ENCODE results near the gene TMEM144. TPM values are rescaled to one million over a fixed set of nuclear protein-coding genes. Genes with fewer than 3 reads are reported as not detected.
A peak's percentile ranks its signal among the peaks of the same experiment; 100 is the strongest.
"Not testable (repeated sequence)": the region's sequence is repeated elsewhere in the genome, so short reads cannot be mapped to it uniquely, and the experiment has no call there.

Gene TMEM144
- polyA plus RNA-seq, 1 donor, result 93.1 TPM

GRCh38 chr4:158203929-158204328 is 6.4 kb upstream of the TMEM144 start:
- peaks cover 10% of the 10 kb centered on the region for H3K4me1 ChIP-seq (ENCODE audit: control insufficient read depth, insufficient read depth, low read length)
- H3K27ac ChIP-seq (ENCODE audit: low read length), result no peak overlapping the region
- no peak for DNase-seq
- peaks cover 3% of the 10 kb centered on the region for H3K36me3 ChIP-seq (ENCODE audit: control insufficient read depth, insufficient read depth, low read length)
- H3K9me3 ChIP-seq (ENCODE audit: control insufficient read depth, low read depth, low read length), result no peaks in the 10 kb centered on the region
- no peak overlapping the region for H3K4me3 ChIP-seq (ENCODE audit: low read length)
- no CpG with 5 or more reads among the region's 3 CpGs for WGBS (ENCODE audit: insufficient coverage, low lambda C conversion rate)
- H3K27me3 ChIP-seq (ENCODE audit: control insufficient read depth, insufficient read depth, low read length), result no peaks in the 10 kb centered on the region

GRCh38 chr4:158208963-158209640 is 1.2 kb upstream of the TMEM144 start:
- no CpG with 5 or more reads among the region's 5 CpGs for WGBS (ENCODE audit: insufficient coverage, low lambda C conversion rate)
- peaks cover 10% of the 10 kb centered on the region for H3K4me1 ChIP-seq (ENCODE audit: control insufficient read depth, insufficient read depth, low read length)
- H3K27me3 ChIP-seq (ENCODE audit: control insufficient read depth, insufficient read depth, low read length), result no peaks in the 10 kb centered on the region
- peak in 1 of 2 donors; percentile 36 for DNase-seq
- peaks cover 7% of the 10 kb centered on the region for H3K36me3 ChIP-seq (ENCODE audit: control insufficient read depth, insufficient read depth, low read length)
- H3K4me3 ChIP-seq (ENCODE audit: low read length), result no peak overlapping the region
- peak overlapping the region; percentile 97 for H3K27ac ChIP-seq (ENCODE audit: low read length)
- H3K9me3 ChIP-seq (ENCODE audit: control insufficient read depth, low read depth, low read length), result no peaks in the 10 kb centered on the region

- Histone ChIP-seq H3K27me3 (ENCODE audit: control insufficient read depth, insufficient read depth, low read length) (no peaks in the 10 kb centered on the region), H3K27ac (ENCODE audit: low read length) (peak overlapping the region; percentile 97), H3K9me3 (ENCODE audit: control insufficient read depth, low read depth, low read length) (no peaks in the 10 kb centered on the region), H3K4me3 (ENCODE audit: low read length) (peak overlapping the region; percentile 67), H3K36me3 (ENCODE audit: control insufficient read depth, insufficient read depth, low read length) (peaks cover 13% of the 10 kb centered on the region), H3K4me1 (ENCODE audit: control insufficient read depth, insufficient read depth, low read length) (peaks cover 12% of the 10 kb centered on the region)
- DNase-seq, result peak; percentile 91 to 95
- 20% methylated on average over 1 of the region's 3 CpGs for WGBS (ENCODE audit: insufficient coverage, low lambda C conversion rate)
Observed at GRCh38 chr4:158211222-158211621, 936 bp downstream of the TMEM144 start.

- H3K9me3 ChIP-seq (ENCODE audit: control insufficient read depth, low read depth, low read length), result no peaks in the 10 kb centered on the region
- H3K4me1 ChIP-seq (ENCODE audit: control insufficient read depth, insufficient read depth, low read length), result peaks cover 12% of the 10 kb centered on the region
- DNase-seq, result no peak
- peaks cover 19% of the 10 kb centered on the region for H3K36me3 ChIP-seq (ENCODE audit: control insufficient read depth, insufficient read depth, low read length)
- no peak overlapping the region for H3K4me3 ChIP-seq (ENCODE audit: low read length)
- WGBS (ENCODE audit: insufficient coverage, low lambda C conversion rate), result 83% methylated on average over 1 of the region's 2 CpGs
- H3K27me3 ChIP-seq (ENCODE audit: control insufficient read depth, insufficient read depth, low read length), result no peaks in the 10 kb centered on the region
- peak overlapping the region; percentile 48 for H3K27ac ChIP-seq (ENCODE audit: low read length)
Observed at GRCh38 chr4:158213466-158213865, 3.2 kb downstream of the TMEM144 start.

DNA sequence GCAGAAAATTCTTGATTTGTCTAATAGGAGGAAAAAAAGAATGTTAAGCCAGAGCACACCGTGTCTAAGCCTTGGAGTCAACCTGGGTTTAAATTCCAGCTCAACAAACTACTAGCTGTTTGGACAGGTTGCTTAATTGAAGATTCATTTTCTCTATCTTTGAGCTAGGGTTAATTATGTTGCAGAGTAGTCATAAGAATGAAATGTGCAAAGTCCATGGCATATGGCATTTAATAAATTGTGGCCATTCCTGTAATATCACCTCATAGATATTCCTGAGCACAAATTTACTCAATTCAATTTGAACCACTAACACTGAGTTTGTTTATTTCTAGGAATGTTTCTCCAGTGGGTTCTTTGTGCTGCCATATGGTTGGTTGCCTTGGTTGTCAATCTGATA is 4.6 kb downstream of the TMEM144 start:
- WGBS (ENCODE audit: insufficient coverage, low lambda C conversion rate), result no CpG with 5 or more reads among the region's 1 CpG
- peak overlapping the region; percentile 48 for H3K27ac ChIP-seq (ENCODE audit: low read length)
- no peaks in the 10 kb centered on the region for H3K9me3 ChIP-seq (ENCODE audit: control insufficient read depth, low read depth, low read length)
- no peaks in the 10 kb centered on the region for H3K27me3 ChIP-seq (ENCODE audit: control insufficient read depth, insufficient read depth, low read length)
- H3K4me1 ChIP-seq (ENCODE audit: control insufficient read depth, insufficient read depth, low read length), result peaks cover 8% of the 10 kb centered on the region
- DNase-seq, result peak; percentile 23 to 65
- peaks cover 28% of the 10 kb centered on the region for H3K36me3 ChIP-seq (ENCODE audit: control insufficient read depth, insufficient read depth, low read length)
- H3K4me3 ChIP-seq (ENCODE audit: low read length), result no peak overlapping the region

DNA sequence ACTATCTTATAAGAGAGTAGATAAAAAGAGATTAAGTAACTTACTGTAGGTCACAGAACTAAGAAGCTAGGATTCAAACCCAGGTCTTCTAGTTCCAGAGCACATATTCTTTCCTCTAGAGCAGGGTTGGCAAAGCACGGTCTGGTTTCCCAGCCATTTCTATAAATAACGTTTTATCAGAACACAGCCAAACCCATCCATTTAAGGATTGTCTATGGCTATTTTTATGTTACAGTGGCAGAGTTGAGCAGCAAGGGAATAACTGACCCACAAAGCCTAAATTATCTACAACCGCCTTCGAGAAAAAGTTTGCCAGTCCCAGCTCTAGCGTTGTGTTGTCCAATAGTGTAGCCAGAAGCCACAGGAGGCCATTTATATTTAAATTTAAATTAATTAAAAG is 7.5 kb downstream of the TMEM144 start:
- peaks cover 46% of the 10 kb centered on the region for H3K36me3 ChIP-seq (ENCODE audit: control insufficient read depth, insufficient read depth, low read length)
- no peak for DNase-seq
- no peaks in the 10 kb centered on the region for H3K27me3 ChIP-seq (ENCODE audit: control insufficient read depth, insufficient read depth, low read length)
- 100% methylated on average over 3 of the region's 5 CpGs for WGBS (ENCODE audit: insufficient coverage, low lambda C conversion rate)
- no peak overlapping the region for H3K27ac ChIP-seq (ENCODE audit: low read length)
- no peak overlapping the region for H3K4me3 ChIP-seq (ENCODE audit: low read length)
- peaks cover 5% of the 10 kb centered on the region for H3K4me1 ChIP-seq (ENCODE audit: control insufficient read depth, insufficient read depth, low read length)
- no peaks in the 10 kb centered on the region for H3K9me3 ChIP-seq (ENCODE audit: control insufficient read depth, low read depth, low read length)

DNA sequence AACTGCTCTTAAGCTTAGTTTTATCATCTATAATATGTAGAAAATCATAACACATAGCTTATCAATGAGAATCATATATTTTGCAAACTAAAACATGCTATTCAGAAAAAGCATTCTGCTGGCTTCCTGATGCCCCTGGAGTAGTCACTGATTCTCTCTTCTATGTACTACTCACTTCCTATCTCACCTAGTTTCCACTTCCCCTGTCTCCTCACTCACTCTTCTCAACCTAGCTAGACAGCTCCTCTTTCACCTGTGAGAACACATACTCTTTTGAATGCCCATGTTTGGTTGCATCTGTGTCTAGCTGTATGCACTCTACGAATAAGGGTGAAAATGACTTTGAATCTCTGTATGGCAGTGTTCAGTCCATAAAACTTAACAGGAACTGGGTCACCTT is 9.3 kb downstream of the TMEM144 start:
- H3K9me3 ChIP-seq (ENCODE audit: control insufficient read depth, low read depth, low read length), result no peaks in the 10 kb centered on the region
- H3K27ac ChIP-seq (ENCODE audit: low read length), result no peak overlapping the region
- peaks cover 42% of the 10 kb centered on the region for H3K36me3 ChIP-seq (ENCODE audit: control insufficient read depth, insufficient read depth, low read length)
- no peaks in the 10 kb centered on the region for H3K4me1 ChIP-seq (ENCODE audit: control insufficient read depth, insufficient read depth, low read length)
- H3K27me3 ChIP-seq (ENCODE audit: control insufficient read depth, insufficient read depth, low read length), result no peaks in the 10 kb centered on the region
- DNase-seq, result no peak
- WGBS (ENCODE audit: insufficient coverage, low lambda C conversion rate), result no CpG with 5 or more reads among the region's 1 CpG
- no peak overlapping the region for H3K4me3 ChIP-seq (ENCODE audit: low read length)

GRCh38 chr4:158224318-158224717 is 14.0 kb downstream of the TMEM144 start:
- not testable (repeated sequence) for DNase-seq; H3K27me3 ChIP-seq (ENCODE audit: control insufficient read depth, insufficient read depth, low read length); H3K9me3 ChIP-seq (ENCODE audit: control insufficient read depth, low read depth, low read length); H3K4me1 ChIP-seq (ENCODE audit: control insufficient read depth, insufficient read depth, low read length); H3K27ac ChIP-seq (ENCODE audit: low read length); H3K4me3 ChIP-seq (ENCODE audit: low read length)
- H3K36me3 ChIP-seq (ENCODE audit: control insufficient read depth, insufficient read depth, low read length), result peaks cover 50% of the 10 kb centered on the region
- WGBS (ENCODE audit: insufficient coverage, low lambda C conversion rate), result no CpG with 5 or more reads among the region's 4 CpGs

- not testable (repeated sequence) for H3K27me3 ChIP-seq (ENCODE audit: control insufficient read depth, insufficient read depth, low read length); DNase-seq; H3K27ac ChIP-seq (ENCODE audit: low read length); H3K4me3 ChIP-seq (ENCODE audit: low read length); H3K9me3 ChIP-seq (ENCODE audit: control insufficient read depth, low read depth, low read length); H3K4me1 ChIP-seq (ENCODE audit: control insufficient read depth, insufficient read depth, low read length)
- H3K36me3 ChIP-seq (ENCODE audit: control insufficient read depth, insufficient read depth, low read length), result peaks cover 50% of the 10 kb centered on the region
- WGBS (ENCODE audit: insufficient coverage, low lambda C conversion rate), result no CpG with 5 or more reads among the region's 2 CpGs
Observed at GRCh38 chr4:158224999-158225398, 14.7 kb downstream of the TMEM144 start.

- not testable (repeated sequence) for H3K27me3 ChIP-seq (ENCODE audit: control insufficient read depth, insufficient read depth, low read length)
- no CpG with 5 or more reads among the region's 5 CpGs for WGBS (ENCODE audit: insufficient coverage, low lambda C conversion rate)
Observed at GRCh38 chr4:158227880-158228279, 17.6 kb downstream of the TMEM144 start.

GRCh38 chr4:158228399-158228798 is 18.1 kb downstream of the TMEM144 start:
- not testable (repeated sequence) for H3K4me3 ChIP-seq (ENCODE audit: low read length); H3K4me1 ChIP-seq (ENCODE audit: control insufficient read depth, insufficient read depth, low read length); H3K27me3 ChIP-seq (ENCODE audit: control insufficient read depth, insufficient read depth, low read length); DNase-seq; H3K27ac ChIP-seq (ENCODE audit: low read length); H3K9me3 ChIP-seq (ENCODE audit: control insufficient read depth, low read depth, low read length)
- H3K36me3 ChIP-seq (ENCODE audit: control insufficient read depth, insufficient read depth, low read length), result peaks cover 50% of the 10 kb centered on the region
- WGBS (ENCODE audit: insufficient coverage, low lambda C conversion rate), result no CpG with 5 or more reads among the region's 17 CpGs

More at GRCh38 chr4:158227880-158228279, 17.6 kb downstream of the TMEM144 start:
- H3K27ac ChIP-seq (ENCODE audit: low read length); DNase-seq; H3K9me3 ChIP-seq (ENCODE audit: control insufficient read depth, low read depth, low read length); H3K4me3 ChIP-seq (ENCODE audit: low read length); H3K4me1 ChIP-seq (ENCODE audit: control insufficient read depth, insufficient read depth, low read length): not testable (repeated sequence)
- H3K36me3 ChIP-seq (ENCODE audit: control insufficient read depth, insufficient read depth, low read length), result peaks cover 51% of the 10 kb centered on the region
